ENCODE results near the gene CYP2E1. TPM values are rescaled to one million over a fixed set of nuclear protein-coding genes. Genes with fewer than 3 reads are reported as not detected.

The CYP2E1 gene
- total and polyA plus RNA-seq, 10 of the 15 experiments (the other 5 are each of a cell fraction or from before 2014, with no cell fraction given), result 0.09 to 1.9 (median 0.28) TPM; not detected in 3

DNA sequence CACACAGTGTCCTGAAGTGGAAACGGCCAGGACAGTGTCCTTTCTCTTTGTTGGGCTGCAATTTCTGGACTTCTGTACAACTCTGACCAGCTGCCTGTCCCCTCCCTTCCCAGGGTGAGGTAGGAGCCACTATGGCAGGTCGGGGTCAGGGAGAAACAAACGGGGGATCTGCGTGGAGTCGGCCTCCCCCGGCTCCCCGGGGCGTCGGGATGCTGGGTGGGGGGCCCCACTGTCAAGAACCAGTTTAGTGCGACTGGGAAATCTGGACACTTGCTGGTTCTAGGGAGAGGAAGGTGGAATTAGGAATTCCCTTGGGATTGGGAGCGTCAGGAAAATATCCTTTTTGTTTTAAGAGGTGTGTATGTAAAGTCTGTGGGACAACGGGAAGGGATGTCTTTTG, 37.7 kb downstream of the CYP2E1 start (continued):
- TF ChIP-seq, protein P1, sequence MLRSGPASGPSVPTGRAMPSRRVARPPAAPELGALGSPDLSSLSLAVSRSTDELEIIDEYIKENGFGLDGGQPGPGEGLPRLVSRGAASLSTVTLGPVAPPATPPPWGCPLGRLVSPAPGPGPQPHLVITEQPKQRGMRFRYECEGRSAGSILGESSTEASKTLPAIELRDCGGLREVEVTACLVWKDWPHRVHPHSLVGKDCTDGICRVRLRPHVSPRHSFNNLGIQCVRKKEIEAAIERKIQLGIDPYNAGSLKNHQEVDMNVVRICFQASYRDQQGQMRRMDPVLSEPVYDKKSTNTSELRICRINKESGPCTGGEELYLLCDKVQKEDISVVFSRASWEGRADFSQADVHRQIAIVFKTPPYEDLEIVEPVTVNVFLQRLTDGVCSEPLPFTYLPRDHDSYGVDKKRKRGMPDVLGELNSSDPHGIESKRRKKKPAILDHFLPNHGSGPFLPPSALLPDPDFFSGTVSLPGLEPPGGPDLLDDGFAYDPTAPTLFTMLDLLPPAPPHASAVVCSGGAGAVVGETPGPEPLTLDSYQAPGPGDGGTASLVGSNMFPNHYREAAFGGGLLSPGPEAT (IDR thresholded peaks at IDR 0.05; ENCODE audit: low read depth), result no peak
- TF ChIP-seq POLR2A (IDR thresholded peaks at IDR 0.05; ENCODE audit: low read depth, low read length), result no peak
- no peak for TF ChIP-seq DPF2 (IDR thresholded peaks at IDR 0.05)
- no peak for TF ChIP-seq MXI1 (IDR thresholded peaks at IDR 0.05; ENCODE audit: low read depth, low read length)

DNA sequence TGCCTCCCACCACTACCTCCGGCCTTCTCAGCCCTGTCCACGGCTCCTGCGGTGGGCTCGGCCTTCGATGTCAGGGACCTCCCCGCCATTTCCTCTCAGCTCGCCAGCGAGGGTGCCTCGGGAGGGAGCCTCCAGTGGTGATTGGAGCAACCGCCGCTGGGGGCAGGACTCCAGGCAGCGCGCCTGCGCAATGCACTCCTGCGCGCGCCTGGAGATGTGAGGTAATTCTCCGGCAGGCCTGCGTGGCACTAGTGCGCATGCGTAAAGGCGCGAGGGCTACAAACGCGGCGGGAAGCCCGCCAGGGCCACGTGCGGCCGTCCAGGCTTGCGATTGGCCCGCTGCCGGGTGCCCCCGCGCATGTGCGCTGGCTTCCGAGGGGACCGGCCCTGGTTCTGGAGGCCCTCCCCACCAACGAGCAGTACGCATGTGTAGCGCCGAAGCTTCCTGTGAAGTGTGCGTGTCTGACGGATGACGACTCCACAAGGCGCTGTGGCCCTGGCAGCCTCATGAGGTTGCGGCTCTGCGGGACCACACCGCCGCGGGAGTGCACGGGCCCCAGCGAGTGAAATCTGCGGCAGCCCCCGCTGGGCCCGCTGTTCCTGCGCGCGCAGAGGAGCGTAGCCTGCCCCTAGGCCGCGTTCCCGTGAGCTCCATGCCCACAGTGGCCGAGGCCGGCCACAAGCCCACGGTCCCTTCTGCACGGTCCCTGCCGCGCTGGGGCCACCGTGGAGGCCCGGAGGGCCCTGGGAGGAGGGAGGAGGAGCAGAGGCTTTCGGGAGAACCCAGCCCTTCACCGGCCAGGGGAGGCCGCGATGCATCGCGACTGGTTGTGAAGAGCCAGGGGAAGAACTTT, 38.5 kb downstream of the CYP2E1 start, which contains the start of gene SYCE1:
TSS of gene SYCE1 (minus strand) at position 143 of the 854 bp plus-strand sequence. CDS start at position 89, 54 bp downstream.
- Histone ChIP-seq H3K4me3 (no peak within 1 kb of the TSS), H3K27me3 (replicated peaks in 1 of 2; ENCODE audit: control insufficient read depth in 2 of 2, insufficient read depth in 2 of 2, low read length in 1 of 2) (no peaks in the 10 kb centered on the region), H3K79me2 (ENCODE audit: control insufficient read depth, insufficient read depth, low read length) (no peaks in the 10 kb centered on the region), H3K9ac (ENCODE audit: control insufficient read depth, insufficient read depth, low read length) (no peak within 1 kb of the TSS), H3K27ac (ENCODE audit: control insufficient read depth, insufficient read depth) (no peak within 1 kb of the TSS), H3K36me3 (ENCODE audit: control insufficient read depth in 2 of 2, insufficient read depth in 2 of 2, low read length in 1 of 2) (no peaks in the 10 kb centered on the region), H2AFZ (ENCODE audit: control insufficient read depth, low read depth, low read length) (no peak within 1 kb of the TSS), H4K20me1 (ENCODE audit: control insufficient read depth, insufficient read depth) (no peaks in the 10 kb centered on the region), H3K4me2 (ENCODE audit: control insufficient read depth, insufficient read depth) (no peak within 1 kb of the TSS), H3K9me3 (replicated peaks; ENCODE audit: control insufficient read depth, insufficient read depth, low read length) (peaks cover 3% of the 10 kb centered on the region; the same call in 2 of the 3 replicates), H3K4me1 (ENCODE audit: control insufficient read depth, insufficient read depth, low read length) (no peaks in the 10 kb centered on the region)
- BruUV-seq (replicated peaks), result no TSS peak
- intact Hi-C loops (cut with micrococcal nuclease; ENCODE audit: unreplicated experiment), result no loop called here
- ATAC-seq (no peak), FAIRE-seq (no peak), DNase-seq (ENCODE audit: low read depth, low spot score) (no peak)
- ChIA-PET POLR2A (no interaction called here), SMC1A (ENCODE audit: uncharacterized antibody, unreplicated experiment) (no interaction called here), CTCF (no interaction called here), RAD21 (ENCODE audit: unreplicated experiment) (no interaction called here)
- WGBS (ENCODE audit: insufficient coverage, insufficient replicate concordance, low lambda C conversion rate, missing lambda C conversion rate), result 88% methylated on average over 77 of the region's 77 CpGs
- TF ChIP-seq EGR1 (IDR thresholded peaks at IDR 0.05; ENCODE audit: borderline replicate concordance in 1 of 2, low read depth in 2 of 2, low read length in 2 of 2) (no peak), BRCA1 (IDR thresholded peaks at IDR 0.05; ENCODE audit: low read depth, low read length) (no peak), CREB1 (IDR thresholded peaks at IDR 0.05; ENCODE audit: low read depth) (no peak), ZNF384 (IDR thresholded peaks at IDR 0.05; ENCODE audit: borderline replicate concordance, low read depth, low read length) (no peak), TCF3 (IDR thresholded peaks at IDR 0.05; ENCODE audit: borderline replicate concordance, insufficient read depth, low read depth, low read length) (no peak), CBX5 (IDR thresholded peaks at IDR 0.05; ENCODE audit: low read depth) (no peak), GABPA (IDR thresholded peaks at IDR 0.05; ENCODE audit: low read depth) (no peak)
- TF ChIP-seq, protein P2, sequence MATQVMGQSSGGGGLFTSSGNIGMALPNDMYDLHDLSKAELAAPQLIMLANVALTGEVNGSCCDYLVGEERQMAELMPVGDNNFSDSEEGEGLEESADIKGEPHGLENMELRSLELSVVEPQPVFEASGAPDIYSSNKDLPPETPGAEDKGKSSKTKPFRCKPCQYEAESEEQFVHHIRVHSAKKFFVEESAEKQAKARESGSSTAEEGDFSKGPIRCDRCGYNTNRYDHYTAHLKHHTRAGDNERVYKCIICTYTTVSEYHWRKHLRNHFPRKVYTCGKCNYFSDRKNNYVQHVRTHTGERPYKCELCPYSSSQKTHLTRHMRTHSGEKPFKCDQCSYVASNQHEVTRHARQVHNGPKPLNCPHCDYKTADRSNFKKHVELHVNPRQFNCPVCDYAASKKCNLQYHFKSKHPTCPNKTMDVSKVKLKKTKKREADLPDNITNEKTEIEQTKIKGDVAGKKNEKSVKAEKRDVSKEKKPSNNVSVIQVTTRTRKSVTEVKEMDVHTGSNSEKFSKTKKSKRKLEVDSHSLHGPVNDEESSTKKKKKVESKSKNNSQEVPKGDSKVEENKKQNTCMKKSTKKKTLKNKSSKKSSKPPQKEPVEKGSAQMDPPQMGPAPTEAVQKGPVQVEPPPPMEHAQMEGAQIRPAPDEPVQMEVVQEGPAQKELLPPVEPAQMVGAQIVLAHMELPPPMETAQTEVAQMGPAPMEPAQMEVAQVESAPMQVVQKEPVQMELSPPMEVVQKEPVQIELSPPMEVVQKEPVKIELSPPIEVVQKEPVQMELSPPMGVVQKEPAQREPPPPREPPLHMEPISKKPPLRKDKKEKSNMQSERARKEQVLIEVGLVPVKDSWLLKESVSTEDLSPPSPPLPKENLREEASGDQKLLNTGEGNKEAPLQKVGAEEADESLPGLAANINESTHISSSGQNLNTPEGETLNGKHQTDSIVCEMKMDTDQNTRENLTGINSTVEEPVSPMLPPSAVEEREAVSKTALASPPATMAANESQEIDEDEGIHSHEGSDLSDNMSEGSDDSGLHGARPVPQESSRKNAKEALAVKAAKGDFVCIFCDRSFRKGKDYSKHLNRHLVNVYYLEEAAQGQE (IDR thresholded peaks at IDR 0.05; ENCODE audit: low read depth, low read length), result no peak
- TF ChIP-seq, protein P3, sequence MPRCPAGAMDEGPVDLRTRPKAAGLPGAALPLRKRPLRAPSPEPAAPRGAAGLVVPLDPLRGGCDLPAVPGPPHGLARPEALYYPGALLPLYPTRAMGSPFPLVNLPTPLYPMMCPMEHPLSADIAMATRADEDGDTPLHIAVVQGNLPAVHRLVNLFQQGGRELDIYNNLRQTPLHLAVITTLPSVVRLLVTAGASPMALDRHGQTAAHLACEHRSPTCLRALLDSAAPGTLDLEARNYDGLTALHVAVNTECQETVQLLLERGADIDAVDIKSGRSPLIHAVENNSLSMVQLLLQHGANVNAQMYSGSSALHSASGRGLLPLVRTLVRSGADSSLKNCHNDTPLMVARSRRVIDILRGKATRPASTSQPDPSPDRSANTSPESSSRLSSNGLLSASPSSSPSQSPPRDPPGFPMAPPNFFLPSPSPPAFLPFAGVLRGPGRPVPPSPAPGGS (IDR thresholded peaks at IDR 0.05; ENCODE audit: borderline replicate concordance, insufficient read depth, low read depth, low read length, poor library complexity, severe bottlenecking), result no peak
- in situ Hi-C loops (cut with MboI), result no loop called here

Data from GM12878 (cell line).